ENCODE data around the gene MMGT1.

GRCh38 chrX:135982860-135983259 is 9.1 kb upstream of the MMGT1 start:
- TF ChIP-seq POLR2A (IDR thresholded peaks at IDR 0.05) (no peak), CTCF (IDR thresholded peaks at IDR 0.05) (no peak)

All from Peyer's patch (tissue), 4 donors.